Trophoblast cell (in vitro differentiated cells and primary cell): ENCODE data around the gene RNU6-9.
A peak's percentile ranks its signal among the peaks of the same experiment; 100 is the strongest.
"Not testable (repeated sequence)": the region's sequence is repeated elsewhere in the genome, so short reads cannot be mapped to it uniquely, and the experiment has no call there.

Experiments
- DNase-seq, 2 donors: peaks; one replicate each; pipeline ENCODE4 v3.0.0-alpha.2; 2016
- H2AFZ ChIP-seq: 2 replicates; pipeline ENCODE4 v1.6.1; 2013; ENCODE audit warnings: low read length, moderate library complexity, mild to moderate bottlenecking; ENCODE audit not compliant: insufficient read depth, poor library complexity
- H2AK5ac ChIP-seq: 2 replicates; pipeline ENCODE4 v1.6.1; 2013; ENCODE audit warnings: mild to moderate bottlenecking, low read length
- H2BK120ac ChIP-seq: 2 replicates; pipeline ENCODE4 v1.6.1; 2013; ENCODE audit warnings: low read length, mild to moderate bottlenecking, moderate library complexity; ENCODE audit not compliant: insufficient read depth, poor library complexity
- H2BK12ac ChIP-seq: 2 replicates; pipeline ENCODE4 v1.6.1; 2013; ENCODE audit warnings: mild to moderate bottlenecking, low read length, moderate library complexity
- H2BK5ac ChIP-seq: 2 replicates; pipeline ENCODE4 v1.6.1; 2013; ENCODE audit warnings: low read length, low read depth, moderate library complexity, mild to moderate bottlenecking; ENCODE audit not compliant: poor library complexity
- H3K14ac ChIP-seq: 2 replicates; pipeline ENCODE4 v1.6.1; 2013; ENCODE audit warnings: mild to moderate bottlenecking, low read length
- H3K18ac ChIP-seq: 2 replicates; pipeline ENCODE4 v1.6.1; 2013; ENCODE audit warnings: mild to moderate bottlenecking, low read length
- H3K23ac ChIP-seq: 2 replicates; pipeline ENCODE4 v1.6.1; 2013; ENCODE audit warnings: low read length
- H3K27ac ChIP-seq: 2 replicates; pipeline ENCODE4 v1.5.1; 2013; ENCODE audit warnings: low read depth, mild to moderate bottlenecking, inconsistent platforms, low read length, moderate library complexity
- H3K27me3 ChIP-seq: 2 replicates; pipeline ENCODE4 v1.6.1; 2013; ENCODE audit warnings: inconsistent platforms, mild to moderate bottlenecking, low read length, moderate library complexity; ENCODE audit not compliant: insufficient read depth
- H3K36me3 ChIP-seq, 2 experiments: 1 replicate in 1 of 2; 2 replicates in 1 of 2; pipeline ENCODE4 v1.6.1; 2013; ENCODE audit warnings: low read length in 2 of 2, mild to moderate bottlenecking in 2 of 2, moderate library complexity in 1 of 2; ENCODE audit not compliant: insufficient read depth in 2 of 2, control insufficient read depth in 1 of 2
- H3K4ac ChIP-seq: 2 replicates; pipeline ENCODE4 v1.6.1; 2013; ENCODE audit warnings: low read depth, mild to moderate bottlenecking, low read length, moderate library complexity
- H3K4me1 ChIP-seq, 2 experiments: 1 replicate in 1 of 2; 2 replicates in 1 of 2; pipeline ENCODE4 v1.6.1; 2013; ENCODE audit warnings: low read length in 2 of 2, mild to moderate bottlenecking in 2 of 2, moderate library complexity in 1 of 2; ENCODE audit not compliant: insufficient read depth in 2 of 2, control insufficient read depth in 1 of 2
- H3K4me2 ChIP-seq: 2 replicates; pipeline ENCODE4 v1.6.1; 2013; ENCODE audit warnings: inconsistent platforms, mild to moderate bottlenecking, low read length, moderate library complexity
- H3K4me3 ChIP-seq: 2 replicates; pipeline ENCODE4 v1.5.1; 2013; ENCODE audit warnings: mild to moderate bottlenecking, low read depth, low read length, inconsistent platforms
- H3K79me1 ChIP-seq: one replicate; pipeline ENCODE4 v1.6.1; 2013; ENCODE audit warnings: low read length
- H3K79me2 ChIP-seq: 2 replicates; pipeline ENCODE4 v1.6.1; 2013; ENCODE audit warnings: low read length, mild to moderate bottlenecking; ENCODE audit not compliant: control insufficient read depth, insufficient read depth, poor library complexity
- H3K9ac ChIP-seq: 2 replicates; pipeline ENCODE4 v1.6.1; 2013; ENCODE audit warnings: mild to moderate bottlenecking, low read length
- H3K9me3 ChIP-seq: 2 replicates; pipeline ENCODE4 v1.6.1; 2013; ENCODE audit warnings: low read depth, mild to moderate bottlenecking, control low read depth, inconsistent platforms, low read length; ENCODE audit not compliant: insufficient read depth
- H4K12ac ChIP-seq: 2 replicates; pipeline ENCODE4 v1.6.1; 2013; ENCODE audit warnings: low read depth, mild to moderate bottlenecking, low read length, moderate library complexity
- H4K8ac ChIP-seq: 2 replicates; pipeline ENCODE4 v1.6.1; 2013; ENCODE audit warnings: low read depth, mild to moderate bottlenecking, low read length, moderate library complexity
- H4K91ac ChIP-seq: one replicate; pipeline ENCODE4 v1.6.1; 2013; ENCODE audit warnings: low read depth, mild to moderate bottlenecking, low read length, moderate library complexity
- WGBS: extraction: QIAGEN DNeasy Blood & Tissue Kit; methylation state at CpG from one replicate; pipeline ENCODE4 v1.1.7; 2013; ENCODE audit warnings: missing lambda C conversion rate; ENCODE audit not compliant: insufficient read length, insufficient coverage; ENCODE audit errors: extremely low coverage; 5-methylcytosine and 5-hydroxymethylcytosine counted together

RNU6-9 gene

DNA sequence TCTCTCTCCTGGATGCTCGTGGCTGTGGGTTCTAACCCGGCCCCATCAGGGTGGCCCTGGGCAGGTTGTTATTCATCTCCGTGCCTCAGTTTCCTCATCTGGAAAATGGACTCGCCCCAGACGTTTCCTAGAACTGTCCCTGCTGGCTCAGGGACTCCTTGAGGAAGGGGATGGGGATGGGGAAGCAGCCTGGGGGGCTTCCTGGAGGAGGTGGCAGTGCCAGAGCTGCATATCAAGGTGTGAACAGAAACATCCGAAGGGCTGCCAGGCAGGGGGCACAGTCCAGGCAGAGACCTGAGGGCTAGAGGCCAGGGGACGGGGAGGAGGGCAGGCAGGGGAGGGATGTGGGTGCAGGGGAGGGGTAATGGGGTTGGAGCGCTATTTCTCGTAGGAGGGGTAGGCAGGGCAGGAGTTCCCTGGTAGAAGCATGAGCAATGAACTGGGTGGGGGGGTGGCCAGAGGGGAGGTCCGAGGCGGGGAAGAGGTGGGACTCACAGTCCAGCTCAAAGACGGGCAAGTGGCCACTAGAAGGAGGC is 44.8 kb upstream of the RNU6-9 start:
- Histone ChIP-seq H3K27me3 (peaks cover 9% of the 10 kb centered on the region), H3K79me2 (no peaks in the 10 kb centered on the region), H3K9ac (no peak overlapping the region)

DNA sequence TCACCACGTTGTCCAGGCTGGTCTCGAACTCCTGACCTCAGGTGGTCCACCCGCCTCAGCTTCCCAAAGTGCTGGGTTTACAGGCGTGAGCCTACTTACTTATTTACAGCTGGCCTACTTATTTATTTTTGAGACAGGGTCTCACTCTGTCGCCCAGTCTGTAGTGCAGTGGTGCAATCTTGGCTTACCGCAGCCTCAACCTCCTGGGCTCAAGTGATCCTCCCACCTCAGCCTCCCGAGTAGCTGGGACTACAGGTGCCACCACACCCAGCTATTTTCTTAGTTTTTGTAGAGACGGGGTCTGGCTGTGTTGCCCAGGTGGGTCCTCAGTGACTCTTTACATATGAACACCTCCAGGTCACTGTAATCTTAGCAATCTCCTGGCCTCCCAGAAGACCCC is 44.1 kb upstream of the RNU6-9 start:
- not testable (repeated sequence) for H4K12ac ChIP-seq, H3K9me3 ChIP-seq, H3K27me3 ChIP-seq, H2AK5ac ChIP-seq, H3K14ac ChIP-seq, H3K4me1 ChIP-seq, H3K36me3 ChIP-seq, H3K9ac ChIP-seq, DNase-seq, H4K8ac ChIP-seq, H2BK5ac ChIP-seq, H4K91ac ChIP-seq, H3K18ac ChIP-seq, H2BK120ac ChIP-seq, H3K4me3 ChIP-seq, H3K79me2 ChIP-seq, H3K4me2 ChIP-seq, H3K79me1 ChIP-seq, H2BK12ac ChIP-seq, H3K23ac ChIP-seq, H3K27ac ChIP-seq, H2AFZ ChIP-seq, H3K4ac ChIP-seq
- no CpG with 5 or more reads among the region's 8 CpGs for WGBS

More for the DNA sequence above, 44.8 kb upstream of the RNU6-9 start:
- Histone ChIP-seq H3K27ac (no peak overlapping the region), H3K79me1 (no peaks in the 10 kb centered on the region), H3K4me1 (peaks cover 4 to 5% of the 10 kb centered on the region in 2 experiments), H4K12ac (no peak overlapping the region), H2BK12ac (no peak overlapping the region), H3K9me3 (peaks cover 2% of the 10 kb centered on the region), H2BK5ac (no peak overlapping the region), H3K14ac (no peak overlapping the region), H2BK120ac (no peak overlapping the region), H4K91ac (no peak overlapping the region), H3K4me2 (no peak overlapping the region), H3K23ac (no peak overlapping the region), H2AK5ac (no peak overlapping the region), H4K8ac (no peak overlapping the region), H2AFZ (no peak overlapping the region), H3K18ac (no peak overlapping the region), H3K36me3 (no peaks in the 10 kb centered on the region), H3K4me3 (no peak overlapping the region), H3K4ac (no peak overlapping the region)
- WGBS = no CpG with 5 or more reads among the region's 12 CpGs
- no peak for DNase-seq

DNA sequence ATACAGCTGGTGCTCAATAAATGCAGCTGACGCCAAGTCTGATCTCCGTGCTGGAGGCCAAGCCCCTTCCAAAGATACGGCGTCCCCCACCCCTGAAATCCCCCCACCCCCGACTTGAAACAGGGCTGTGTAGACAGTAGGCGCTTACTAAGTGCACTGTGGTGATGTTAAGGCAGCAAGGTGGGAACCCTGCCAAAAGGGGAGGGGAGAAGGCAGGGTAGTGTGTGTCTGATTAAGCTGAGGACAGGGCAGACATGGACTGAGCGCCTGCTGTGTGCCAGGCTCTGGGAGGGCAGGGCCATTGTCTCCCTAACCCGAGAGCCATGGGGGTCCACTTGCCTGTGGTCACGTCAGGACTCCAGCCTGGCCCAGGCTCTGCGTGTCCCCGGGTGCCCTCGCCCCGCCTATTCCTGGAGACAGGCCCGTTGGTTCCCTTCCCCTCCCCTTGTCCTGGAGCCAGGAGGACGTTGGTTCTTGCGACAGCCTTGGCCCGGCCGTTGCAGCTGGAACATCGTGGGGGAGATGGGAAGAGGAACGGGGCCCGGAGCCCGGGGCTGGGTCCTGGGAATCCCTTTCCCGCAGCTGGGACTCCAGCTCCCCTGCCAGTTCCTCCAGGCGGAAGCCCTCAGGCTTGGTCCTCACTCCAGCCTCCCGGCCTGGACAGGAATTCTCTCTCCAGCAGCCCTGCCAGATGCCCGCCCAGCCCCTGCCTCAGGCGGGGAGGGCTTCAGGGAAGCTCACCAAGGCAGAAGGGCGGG is 42.9 kb upstream of the RNU6-9 start:
- no CpG with 5 or more reads among the region's 28 CpGs for WGBS
- no peak overlapping the region for H2AK5ac ChIP-seq
- H3K79me2 ChIP-seq = no peaks in the 10 kb centered on the region
- H3K27ac ChIP-seq = no peak overlapping the region
- H3K36me3 ChIP-seq = no peaks in the 10 kb centered on the region
- H3K4me3 ChIP-seq = no peak overlapping the region
- no peak overlapping the region for H2BK12ac ChIP-seq
- H3K79me1 ChIP-seq = no peaks in the 10 kb centered on the region
- DNase-seq = peak; percentile 99
- no peak overlapping the region for H4K12ac ChIP-seq
- H3K27me3 ChIP-seq = no peaks in the 10 kb centered on the region
- H3K4me2 ChIP-seq = no peak overlapping the region
- H3K18ac ChIP-seq = no peak overlapping the region
- H3K14ac ChIP-seq = no peak overlapping the region
- no peak overlapping the region for H4K91ac ChIP-seq
- H3K4ac ChIP-seq = no peak overlapping the region
- peaks cover 0 to 5% of the 10 kb centered on the region in 2 experiments for H3K4me1 ChIP-seq
- H3K9ac ChIP-seq = no peak overlapping the region
- no peak overlapping the region for H2BK120ac ChIP-seq
- peaks cover 2% of the 10 kb centered on the region for H3K9me3 ChIP-seq
- H2AFZ ChIP-seq = no peak overlapping the region
- H3K23ac ChIP-seq = no peak overlapping the region
- H2BK5ac ChIP-seq = no peak overlapping the region
- no peak overlapping the region for H4K8ac ChIP-seq

DNA sequence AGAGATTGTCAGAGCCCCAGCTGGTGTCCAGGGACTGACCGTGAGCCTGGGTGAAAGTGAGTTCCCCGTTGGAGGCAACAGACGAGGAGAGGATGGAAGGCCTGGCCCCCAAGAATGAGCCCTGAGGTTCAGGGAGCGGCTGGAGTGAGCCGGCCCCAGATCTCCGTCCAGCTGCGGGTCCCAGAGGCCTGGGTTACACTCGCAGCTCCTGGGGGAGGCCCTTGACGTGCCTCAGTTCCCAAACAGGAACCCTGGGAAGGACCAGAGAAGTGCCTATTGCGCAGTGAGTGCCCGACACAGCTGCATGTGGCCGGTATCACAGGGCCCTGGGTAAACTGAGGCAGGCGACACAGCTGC is 42.3 kb upstream of the RNU6-9 start:
- H3K14ac ChIP-seq = no peak overlapping the region
- H2AFZ ChIP-seq = no peak overlapping the region
- H2BK12ac ChIP-seq = no peak overlapping the region
- H3K4ac ChIP-seq = no peak overlapping the region
- no peaks in the 10 kb centered on the region for H3K27me3 ChIP-seq
- H3K9ac ChIP-seq = no peak overlapping the region
- H3K27ac ChIP-seq = no peak overlapping the region
- H3K79me1 ChIP-seq = no peaks in the 10 kb centered on the region
- no peak for DNase-seq
- H3K23ac ChIP-seq = no peak overlapping the region
- H3K18ac ChIP-seq = no peak overlapping the region
- no peaks in the 10 kb centered on the region for H3K9me3 ChIP-seq
- no peak overlapping the region for H3K4me3 ChIP-seq
- no peak overlapping the region for H2BK120ac ChIP-seq
- no peak overlapping the region for H2AK5ac ChIP-seq
- H3K4me1 ChIP-seq = peaks cover 0 to 5% of the 10 kb centered on the region in 2 experiments
- H4K8ac ChIP-seq = no peak overlapping the region
- no peak overlapping the region for H2BK5ac ChIP-seq
- no peaks in the 10 kb centered on the region for H3K36me3 ChIP-seq
- no peak overlapping the region for H3K4me2 ChIP-seq
- H3K79me2 ChIP-seq = no peaks in the 10 kb centered on the region
- H4K12ac ChIP-seq = no peak overlapping the region
- no CpG with 5 or more reads among the region's 13 CpGs for WGBS
- no peak overlapping the region for H4K91ac ChIP-seq
